ENCODE measurements around the gene TRAPPC6A.

- TF ChIP-seq, protein P1, sequence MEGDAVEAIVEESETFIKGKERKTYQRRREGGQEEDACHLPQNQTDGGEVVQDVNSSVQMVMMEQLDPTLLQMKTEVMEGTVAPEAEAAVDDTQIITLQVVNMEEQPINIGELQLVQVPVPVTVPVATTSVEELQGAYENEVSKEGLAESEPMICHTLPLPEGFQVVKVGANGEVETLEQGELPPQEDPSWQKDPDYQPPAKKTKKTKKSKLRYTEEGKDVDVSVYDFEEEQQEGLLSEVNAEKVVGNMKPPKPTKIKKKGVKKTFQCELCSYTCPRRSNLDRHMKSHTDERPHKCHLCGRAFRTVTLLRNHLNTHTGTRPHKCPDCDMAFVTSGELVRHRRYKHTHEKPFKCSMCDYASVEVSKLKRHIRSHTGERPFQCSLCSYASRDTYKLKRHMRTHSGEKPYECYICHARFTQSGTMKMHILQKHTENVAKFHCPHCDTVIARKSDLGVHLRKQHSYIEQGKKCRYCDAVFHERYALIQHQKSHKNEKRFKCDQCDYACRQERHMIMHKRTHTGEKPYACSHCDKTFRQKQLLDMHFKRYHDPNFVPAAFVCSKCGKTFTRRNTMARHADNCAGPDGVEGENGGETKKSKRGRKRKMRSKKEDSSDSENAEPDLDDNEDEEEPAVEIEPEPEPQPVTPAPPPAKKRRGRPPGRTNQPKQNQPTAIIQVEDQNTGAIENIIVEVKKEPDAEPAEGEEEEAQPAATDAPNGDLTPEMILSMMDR (IDR thresholded peaks at IDR 0.05; ENCODE audit: insufficient read depth, low read depth, low read length), result no peak
- TF ChIP-seq EZH2 (IDR thresholded peaks at IDR 0.05; ENCODE audit: insufficient read depth, low read length), result no peak
Observed at GRCh38 chr19:45213031-45213430, 35.0 kb upstream of the TRAPPC6A start.
